Measurements from ENCODE around the gene TIMP2. TPM values are rescaled to one million over a fixed set of nuclear protein-coding genes. Genes with fewer than 3 reads are reported as not detected.

The TIMP2 gene
- total and polyA plus RNA-seq, 2 of the 8 experiments (the other 6 are each of a cell fraction or from before 2014, with no cell fraction given): 18.2 to 43.3 TPM

- Histone ChIP-seq H3K79me1 (ENCODE audit: low read depth, low read length) (peaks cover 10% of the 10 kb centered on the region), H3K27ac (ENCODE audit: low read depth, low read length) (no peak overlapping the region), H4K8ac (ENCODE audit: extremely low read depth, insufficient read depth, low read length) (peak overlapping the region; percentile 20), H3K9me3 (ENCODE audit: insufficient read depth in 2 of 2, low read depth in 1 of 2, low read length in 1 of 2) (no peaks in the 10 kb centered on the region), H2AFZ (ENCODE audit: low read length) (no peak overlapping the region), H2BK12ac (ENCODE audit: low read depth, low read length) (0 out of 2 replicates have a peak overlapping the region, but pooled peaks have one; percentile 43), H3K4me2 (ENCODE audit: insufficient read depth in 1 of 2, low read depth in 2 of 2, low read length in 2 of 2) (peak overlapping the region; percentile 87 to 96), H2BK5ac (ENCODE audit: low read depth, low read length) (peak overlapping the region; percentile 60; the same call in 1 of the 2 replicates), H3K27me3 (replicated peaks in 1 of 4; ENCODE audit: control insufficient read depth in 3 of 4, extremely low read depth in 1 of 4, insufficient read depth in 3 of 4, low read length in 3 of 4) (no peaks in the 10 kb centered on the region), H2BK120ac (replicated peaks; ENCODE audit: low read depth, low read length) (peak overlapping the region; percentile 43), H2AK5ac (ENCODE audit: low read depth, low read length) (peak overlapping the region; percentile 77; the same call in 1 of the 2 replicates), H2BK20ac (ENCODE audit: low read length) (no peak overlapping the region), H4K91ac (replicated peaks; ENCODE audit: insufficient read length, low read length) (peak overlapping the region; percentile 49), H3K14ac (ENCODE audit: insufficient read length) (no peak overlapping the region), H3K4ac (replicated peaks; ENCODE audit: insufficient read length, low read depth, low read length) (peak overlapping the region; percentile 53), H3K36me3 (ENCODE audit: control insufficient read depth in 2 of 4, insufficient read depth in 4 of 4, low read length in 3 of 4) (peaks cover 0 to 3% (median 0%) of the 10 kb centered on the region in 4 experiments; a peak in 1 of 8 replicates), H3K9ac (replicated peaks in 1 of 4; ENCODE audit: extremely low read depth in 1 of 4, low read depth in 3 of 4, low read length in 3 of 4) (peak overlapping the region; percentile 48 to 59 (median 54)), H3K4me1 (replicated peaks in 1 of 4; ENCODE audit: control insufficient read depth in 3 of 4, insufficient read depth in 4 of 4, low read length in 3 of 4) (peaks cover 4 to 16% (median 10%) of the 10 kb centered on the region in 4 experiments), H3K56ac (replicated peaks; ENCODE audit: insufficient read length, low read depth, low read length) (no peak overlapping the region), H3K23ac (ENCODE audit: insufficient read length) (no peak overlapping the region), H4K20me1 (replicated peaks in 1 of 2; ENCODE audit: control insufficient read depth in 1 of 2, insufficient read depth in 2 of 2, low read length in 2 of 2) (peaks cover 5 to 19% of the 10 kb centered on the region in 2 experiments), H3K79me2 (ENCODE audit: control insufficient read depth in 1 of 2, insufficient read depth in 2 of 2, low read length in 2 of 2) (peaks cover 0 to 44% of the 10 kb centered on the region in 2 experiments; a peak in 2 of 4 replicates), H3K4me3 (ENCODE audit: extremely low read depth in 1 of 4, insufficient read depth in 2 of 4, low read depth in 3 of 4, low read length in 4 of 4) (peak overlapping the region; percentile 60 to 83 (median 70)), H2BK15ac (ENCODE audit: low read length) (no peak overlapping the region), H3K23me2 (ENCODE audit: low read depth, low read length) (peaks cover 11% of the 10 kb centered on the region; the same call in 1 of the 2 replicates), H3K18ac (ENCODE audit: extremely low read depth, low read length) (peak overlapping the region; percentile 52), H4K5ac (ENCODE audit: insufficient read length, low read depth, low read length) (no peak overlapping the region)
- FAIRE-seq (no peak), DNase-seq (ENCODE audit: low read depth in 1 of 2, low spot score in 2 of 2) (peak in 1 of 2 experiments; percentile 86)
- WGBS, 2 experiments (ENCODE audit: extremely low coverage in 1 of 2, insufficient coverage in 1 of 2, insufficient read length in 1 of 2, insufficient replicate concordance in 2 of 2, low coverage in 1 of 2, low lambda C conversion rate in 2 of 2, missing lambda C conversion rate in 1 of 2): 4% methylated on average over 26 of the region's 28 CpGs; no CpG with 5 or more reads in 1 of the 2 experiments
- POLR2A ChIA-PET (ENCODE audit: partially characterized antibody): interaction anchor here (0.6 to 2.8 kb wide), 8 partner anchors 10 to 194 kb away, joined by 3 to 16 read pairs (median 4); partner anchors contain the start of gene CEP295NL
- CTCF ChIA-PET (ENCODE audit: partially characterized antibody): interaction anchor here (0.8 to 1.1 kb wide), 2 partner anchors 21 to 58 kb away, joined by 3 read pairs; partner anchors contain the start of gene CEP295NL
- TF ChIP-seq TAF7 (optimal IDR thresholded peaks at IDR 0.05; ENCODE audit: borderline replicate concordance, low read depth, low read length) (peak; percentile 44), TAF1 (IDR thresholded peaks at IDR 0.05; ENCODE audit: low read depth, low read length) (peak; percentile 45; the same call in 1 of the 2 replicates), RXRA (IDR thresholded peaks at IDR 0.05; ENCODE audit: insufficient read depth, low read depth, low read length) (no peak), CTCF (IDR thresholded peaks at IDR 0.05; ENCODE audit: control extremely low read depth in 1 of 3, insufficient read depth in 1 of 3, low read depth in 1 of 3, low read length in 3 of 3) (no peak), PHF8 (conservative IDR thresholded peaks at IDR 0.05; ENCODE audit: low read depth, low read length) (no peak), E2F6 (IDR thresholded peaks at IDR 0.05) (peak; percentile 51), BACH1 (IDR thresholded peaks at IDR 0.05; ENCODE audit: low read length) (no peak)
Measured at GRCh38 chr17:78923660-78924453, 1.3 kb downstream of the TIMP2 start.

Measured in H1 (cell line).